K562 (cell line): ENCODE data around the gene CCDC34. TPM values are rescaled to one million over a fixed set of nuclear protein-coding genes. Genes with fewer than 3 reads are reported as not detected.

Experiments used
- ARHGAP35 ChIP-seq: fragments of 450-650 bp; IDR thresholded peaks from 2 replicates; pipeline ENCODE4 v1.6.1; 2018; ENCODE audit not compliant: partially characterized antibody
- ATF2 ChIP-seq: sonication (generic); formaldehyde crosslinking; IDR thresholded peaks from 2 replicates; pipeline ENCODE4 v1.8.1; 2022; ENCODE audit warnings: missing genetic modification reagents
- E2F1 ChIP-seq: sonication (generic); formaldehyde crosslinking; IDR thresholded peaks from 2 replicates; pipeline ENCODE4 v1.8.1; 2023; ENCODE audit warnings: mild to moderate bottlenecking, missing genetic modification reagents, moderate library complexity
- E2F4 ChIP-seq: sonication (generic); formaldehyde crosslinking; IDR thresholded peaks from 2 replicates; pipeline ENCODE4 v1.8.0; 2022; ENCODE audit warnings: mild to moderate bottlenecking, low read depth, missing genetic modification reagents
- HSF4 ChIP-seq: fragments of 250-450 bp; sonication (Bioruptor Pico); IDR thresholded peaks from 2 replicates; pipeline ENCODE4 v2.1.2; 2022; ENCODE audit warnings: mild to moderate bottlenecking, moderate library complexity, borderline replicate concordance
- MYBL2 ChIP-seq, 2 experiments: fragments of 450-650 bp in 1 of 2; sonication (generic) in 1 of 2; formaldehyde crosslinking in 1 of 2; IDR thresholded peaks; 2 replicates each; pipeline versions ENCODE4 v1.6.1 to v1.8.1; 2017 to 2022; ENCODE audit warnings: borderline replicate concordance in 1 of 2, inconsistent platforms in 1 of 2, low read depth in 1 of 2, mild to moderate bottlenecking in 1 of 2, missing genetic modification reagents in 1 of 2, moderate library complexity in 1 of 2
- TSHZ1 ChIP-seq: fragments of 250-450 bp; sonication (Bioruptor Pico); IDR thresholded peaks from 2 replicates; pipeline ENCODE4 v1.4.0; 2020; ENCODE audit warnings: mild to moderate bottlenecking, moderate library complexity
- ZBTB8A ChIP-seq: fragments of 450-650 bp; IDR thresholded peaks from 2 replicates; pipeline ENCODE4 v1.6.1; 2018; ENCODE audit warnings: mild to moderate bottlenecking, moderate library complexity; ENCODE audit not compliant: partially characterized antibody
- ZBTB9 ChIP-seq: fragments of 450-650 bp; formaldehyde crosslinking; IDR thresholded peaks from 2 replicates; pipeline ENCODE4 v1.4.0; 2020; ENCODE audit warnings: mild to moderate bottlenecking, moderate library complexity
- ZC3H8 ChIP-seq: fragments of 450-650 bp; IDR thresholded peaks from 2 replicates; pipeline ENCODE4 v1.6.1; 2017
- ZNF146 ChIP-seq: IDR thresholded peaks from one replicate; pipeline ENCODE4 v1.6.1; 2018; ENCODE audit warnings: missing compliant biosample characterization; ENCODE audit not compliant: unreplicated experiment
- ZNF239 ChIP-seq: fragments of 250-450 bp; sonication (Bioruptor Pico); IDR thresholded peaks from 2 replicates; pipeline ENCODE4 v1.4.0; 2020; ENCODE audit warnings: mild to moderate bottlenecking
- ZNF280A ChIP-seq: fragments of 450-650 bp; IDR thresholded peaks from 2 replicates; pipeline ENCODE4 v1.6.1; 2018; ENCODE audit warnings: mild to moderate bottlenecking, low read depth; ENCODE audit not compliant: partially characterized antibody
- ZNF449 ChIP-seq: fragments of 250-450 bp; sonication (Bioruptor Pico); IDR thresholded peaks from 2 replicates; pipeline ENCODE4 v1.8.0; 2022; ENCODE audit warnings: moderate library complexity, mild to moderate bottlenecking, inconsistent platforms
- ZSCAN32 ChIP-seq: fragments of 450-650 bp; formaldehyde crosslinking; IDR thresholded peaks from 2 replicates; pipeline ENCODE4 v1.4.0; 2020; ENCODE audit warnings: mild to moderate bottlenecking, moderate library complexity
- polyA plus RNA-seq, 8 experiments: library from polyadenylated mRNA; depleted of rRNA in 4 of 8; stranded (reverse) in 5 of 8; unstranded in 3 of 8; fragments of >200 nt; fragmentation: Nextera tagmentation in 2 of 8; fragmentation: Illumina TruSeq in 1 of 8; extraction: Ambion mirVana in 2 of 8; extraction: Trizol in 1 of 8; gene quantifications; 2 replicates each; pipeline versions ENCODE4 v1.2.1 to v1.2.3, GENCODE V29; 2011 to 2014; ENCODE audit warnings: inconsistent platforms in 1 of 8, missing spikeins in 1 of 8
- total RNA-seq, 7 experiments: library from RNA; depleted of rRNA in 6 of 7; stranded (reverse); fragments of >200 nt in 6 of 7; fragmentation: Illumina TruSeq in 2 of 7; extraction: Trizol in 2 of 7; gene quantifications; 2 replicates each; pipeline versions ENCODE4 v1.2.1 to v1.2.3, GENCODE V29; 2011 to 2021; ENCODE audit warnings: low replicate concordance in 1 of 7

The CCDC34 gene
- total and polyA plus RNA-seq, 9 of the 15 experiments (the other 6 are each of a cell fraction or from before 2014, with no cell fraction given) = 6.2 to 42.0 (median 15.7) TPM

GRCh38 chr11:27372164-27372563 is 9.1 kb upstream of the CCDC34 start (continued):
- TF ChIP-seq ZNF280A = no peak
- TF ChIP-seq ATF2 (CRISPR knock-in tag) = no peak
- TF ChIP-seq MYBL2 (IDR thresholded peaks at IDR 0.05; ENCODE audit: low read depth) = peak; percentile 48; the same call in 1 of the 2 replicates
- TF ChIP-seq MYBL2 (CRISPR knock-in tag; IDR thresholded peaks at IDR 0.05; ENCODE audit: borderline replicate concordance) = no peak
- no peak for TF ChIP-seq ZBTB9 (CRISPR knock-in tag)
- peak; percentile 60 for TF ChIP-seq ZNF239 (CRISPR knock-in tag)
- TF ChIP-seq E2F1 (CRISPR knock-in tag) = no peak
- TF ChIP-seq ZC3H8 = no peak
- no peak for TF ChIP-seq TSHZ1 (CRISPR knock-in tag)
- no peak for TF ChIP-seq ZNF146 (CRISPR knock-in tag)
- no peak for TF ChIP-seq E2F4 (CRISPR knock-in tag)
- no peak for TF ChIP-seq ZSCAN32 (CRISPR knock-in tag)
- TF ChIP-seq ZBTB8A = no peak
- no peak for TF ChIP-seq ZNF449 (CRISPR knock-in tag)
- TF ChIP-seq ARHGAP35 = no peak
- no peak for TF ChIP-seq HSF4 (CRISPR knock-in tag)
